ENCODE data around the gene MACO1.

DNA sequence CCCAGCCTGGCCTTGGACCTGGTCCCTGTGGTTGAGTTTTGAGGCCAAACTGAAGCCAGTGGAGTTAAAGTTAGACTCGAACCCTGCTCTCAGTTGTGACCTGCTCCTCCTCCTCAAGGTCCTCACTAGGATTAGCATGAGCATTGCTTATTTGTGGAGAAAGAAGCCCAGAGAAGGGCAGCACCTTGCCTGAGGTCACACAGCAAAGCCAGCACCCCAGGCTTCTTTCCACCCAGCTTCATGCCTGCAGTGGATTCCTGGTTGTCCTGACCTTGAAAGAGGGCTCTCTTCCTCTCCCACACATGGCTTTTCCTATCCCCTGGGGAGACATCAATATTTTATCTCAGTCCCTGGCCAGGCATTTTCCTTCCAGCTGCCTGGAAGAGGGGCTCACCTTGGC, 115.5 kb downstream of the MACO1 start:
- TF ChIP-seq, protein P1, sequence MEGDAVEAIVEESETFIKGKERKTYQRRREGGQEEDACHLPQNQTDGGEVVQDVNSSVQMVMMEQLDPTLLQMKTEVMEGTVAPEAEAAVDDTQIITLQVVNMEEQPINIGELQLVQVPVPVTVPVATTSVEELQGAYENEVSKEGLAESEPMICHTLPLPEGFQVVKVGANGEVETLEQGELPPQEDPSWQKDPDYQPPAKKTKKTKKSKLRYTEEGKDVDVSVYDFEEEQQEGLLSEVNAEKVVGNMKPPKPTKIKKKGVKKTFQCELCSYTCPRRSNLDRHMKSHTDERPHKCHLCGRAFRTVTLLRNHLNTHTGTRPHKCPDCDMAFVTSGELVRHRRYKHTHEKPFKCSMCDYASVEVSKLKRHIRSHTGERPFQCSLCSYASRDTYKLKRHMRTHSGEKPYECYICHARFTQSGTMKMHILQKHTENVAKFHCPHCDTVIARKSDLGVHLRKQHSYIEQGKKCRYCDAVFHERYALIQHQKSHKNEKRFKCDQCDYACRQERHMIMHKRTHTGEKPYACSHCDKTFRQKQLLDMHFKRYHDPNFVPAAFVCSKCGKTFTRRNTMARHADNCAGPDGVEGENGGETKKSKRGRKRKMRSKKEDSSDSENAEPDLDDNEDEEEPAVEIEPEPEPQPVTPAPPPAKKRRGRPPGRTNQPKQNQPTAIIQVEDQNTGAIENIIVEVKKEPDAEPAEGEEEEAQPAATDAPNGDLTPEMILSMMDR (IDR thresholded peaks at IDR 0.05; ENCODE audit: low read length) = no peak
- TF ChIP-seq EZH2 (IDR thresholded peaks at IDR 0.05; ENCODE audit: borderline replicate concordance, low read length) = no peak
